Liver (tissue), 3 donors: ENCODE measurements around the gene GAS6.

Experiments
- CTCF ChIP-seq: fragments of 150-350 bp; IDR thresholded peaks from 2 replicates; pipeline ENCODE4 v1.5.1; 2017; ENCODE audit warnings: improper control_type of control experiment, low read depth, low read length; ENCODE audit not compliant: missing input control
- FOXA1 ChIP-seq: IDR thresholded peaks from 2 replicates; pipeline ENCODE4 v1.6.1; 2016; ENCODE audit warnings: antibody characterized with exemption
- HNF4A ChIP-seq, 2 donors: conservative IDR thresholded peaks; 2 replicates each; pipeline ENCODE4 v1.6.1; 2016; ENCODE audit warnings: antibody characterized with exemption in 2 of 2, mild to moderate bottlenecking in 2 of 2
- HNF4G ChIP-seq: IDR thresholded peaks from 2 replicates; pipeline ENCODE4 v1.6.1; 2016; ENCODE audit warnings: antibody characterized with exemption
- JUND ChIP-seq, 2 donors: IDR thresholded peaks; 2 replicates each; pipeline ENCODE4 v1.6.1; 2016; ENCODE audit warnings: antibody characterized with exemption in 2 of 2
- REST ChIP-seq: IDR thresholded peaks from 2 replicates; pipeline ENCODE4 v1.6.1; 2016; ENCODE audit warnings: antibody characterized with exemption, mild to moderate bottlenecking
- SP1 ChIP-seq: IDR thresholded peaks from 2 replicates; pipeline ENCODE4 v1.6.1; 2018; ENCODE audit warnings: antibody characterized with exemption, mild to moderate bottlenecking
- TAF1 ChIP-seq: conservative IDR thresholded peaks from 2 replicates; pipeline ENCODE4 v1.6.1; 2016; ENCODE audit warnings: antibody characterized with exemption, mild to moderate bottlenecking
- YY1 ChIP-seq: IDR thresholded peaks from 2 replicates; pipeline ENCODE4 v1.6.1; 2016; ENCODE audit warnings: antibody characterized with exemption, mild to moderate bottlenecking
- TF ChIP-seq, protein P1 (sequence below): IDR thresholded peaks from 2 replicates; pipeline ENCODE4 v1.6.1; 2016; ENCODE audit warnings: antibody characterized with exemption
- TF ChIP-seq, protein P2 (sequence below): IDR thresholded peaks from 2 replicates; pipeline ENCODE4 v1.6.1; 2016; ENCODE audit warnings: antibody characterized with exemption
- donor health status: healthy.
- donor health status: healthy.

GRCh38 chr13:113863524-113864272, at the start of gene GAS6:
- TF ChIP-seq TAF1, result no peak
- no peak for TF ChIP-seq CTCF
- no peak for TF ChIP-seq HNF4G
- TF ChIP-seq YY1, result no peak
- TF ChIP-seq SP1, result no peak
- TF ChIP-seq JUND (IDR thresholded peaks at IDR 0.05), result no peak
- TF ChIP-seq HNF4A (conservative IDR thresholded peaks at IDR 0.05), result no peak
- no peak for TF ChIP-seq REST
- TF ChIP-seq, protein P1, sequence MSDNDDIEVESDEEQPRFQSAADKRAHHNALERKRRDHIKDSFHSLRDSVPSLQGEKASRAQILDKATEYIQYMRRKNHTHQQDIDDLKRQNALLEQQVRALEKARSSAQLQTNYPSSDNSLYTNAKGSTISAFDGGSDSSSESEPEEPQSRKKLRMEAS, result no peak
- TF ChIP-seq, protein P2, sequence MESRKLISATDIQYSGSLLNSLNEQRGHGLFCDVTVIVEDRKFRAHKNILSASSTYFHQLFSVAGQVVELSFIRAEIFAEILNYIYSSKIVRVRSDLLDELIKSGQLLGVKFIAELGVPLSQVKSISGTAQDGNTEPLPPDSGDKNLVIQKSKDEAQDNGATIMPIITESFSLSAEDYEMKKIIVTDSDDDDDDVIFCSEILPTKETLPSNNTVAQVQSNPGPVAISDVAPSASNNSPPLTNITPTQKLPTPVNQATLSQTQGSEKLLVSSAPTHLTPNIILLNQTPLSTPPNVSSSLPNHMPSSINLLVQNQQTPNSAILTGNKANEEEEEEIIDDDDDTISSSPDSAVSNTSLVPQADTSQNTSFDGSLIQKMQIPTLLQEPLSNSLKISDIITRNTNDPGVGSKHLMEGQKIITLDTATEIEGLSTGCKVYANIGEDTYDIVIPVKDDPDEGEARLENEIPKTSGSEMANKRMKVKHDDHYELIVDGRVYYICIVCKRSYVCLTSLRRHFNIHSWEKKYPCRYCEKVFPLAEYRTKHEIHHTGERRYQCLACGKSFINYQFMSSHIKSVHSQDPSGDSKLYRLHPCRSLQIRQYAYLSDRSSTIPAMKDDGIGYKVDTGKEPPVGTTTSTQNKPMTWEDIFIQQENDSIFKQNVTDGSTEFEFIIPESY, result no peak
- TF ChIP-seq FOXA1, result no peak
